HEK293 (cell line): Measurements from ENCODE around the gene CARMIL3.

ENCODE experiments used
- CTCF ChIP-seq: fragments of 450-650 bp; formaldehyde crosslinking; IDR thresholded peaks from 2 replicates; pipeline ENCODE4 v1.5.1; 2016; ENCODE audit warnings: missing biosample characterization, missing genetic modification characterization
- GFI1B ChIP-seq: fragments of 450-650 bp; formaldehyde crosslinking; IDR thresholded peaks from 2 replicates; pipeline ENCODE4 v1.5.1; 2016; ENCODE audit warnings: missing biosample characterization, missing genetic modification characterization
- KLF10 ChIP-seq: fragments of 450-650 bp; IDR thresholded peaks from 2 replicates; pipeline ENCODE4 v1.5.1; 2018; ENCODE audit warnings: missing biosample characterization, mild to moderate bottlenecking, missing genetic modification characterization
- ZBTB49 ChIP-seq: fragments of 450-650 bp; formaldehyde crosslinking; IDR thresholded peaks from 2 replicates; pipeline ENCODE4 v1.5.1; 2016; ENCODE audit warnings: missing biosample characterization, missing genetic modification characterization, low read depth
- ZNF473 ChIP-seq: fragments of 450-650 bp; formaldehyde crosslinking; IDR thresholded peaks from 2 replicates; pipeline ENCODE4 v1.5.1; 2017; ENCODE audit warnings: missing biosample characterization, missing genetic modification characterization
- ZNF501 ChIP-seq: fragments of 450-650 bp; formaldehyde crosslinking; IDR thresholded peaks from 2 replicates; pipeline ENCODE4 v1.5.1; 2016; ENCODE audit warnings: missing biosample characterization, missing genetic modification characterization
- ZNF558 ChIP-seq: fragments of 450-650 bp; formaldehyde crosslinking; IDR thresholded peaks from 2 replicates; pipeline ENCODE4 v1.5.1; 2016; ENCODE audit warnings: missing biosample characterization, missing genetic modification characterization
- ZNF610 ChIP-seq: fragments of 450-650 bp; formaldehyde crosslinking; IDR thresholded peaks from 2 replicates; pipeline ENCODE4 v1.5.1; 2016; ENCODE audit warnings: missing biosample characterization, missing genetic modification characterization, borderline replicate concordance
- ZNF626 ChIP-seq: fragments of 450-650 bp; sonication (Bioruptor Pico); formaldehyde crosslinking; IDR thresholded peaks from 2 replicates; pipeline ENCODE4 v1.5.1; 2018; ENCODE audit warnings: missing biosample characterization, missing genetic modification characterization, inconsistent platforms
- ZNF776 ChIP-seq: fragments of 450-650 bp; formaldehyde crosslinking; IDR thresholded peaks from 2 replicates; pipeline ENCODE4 v1.5.0; 2017; ENCODE audit warnings: missing biosample characterization, missing genetic modification characterization, borderline replicate concordance
- TF ChIP-seq, protein P1 (sequence below): fragments of 450-650 bp; formaldehyde crosslinking; IDR thresholded peaks from 2 replicates; pipeline ENCODE4 v1.5.1; 2016; ENCODE audit warnings: missing biosample characterization, missing genetic modification characterization
- TF ChIP-seq, protein P2 (sequence below): fragments of 450-650 bp; formaldehyde crosslinking; IDR thresholded peaks from 2 replicates; pipeline ENCODE4 v1.5.1; 2016; ENCODE audit warnings: missing biosample characterization, missing genetic modification characterization, low read depth

DNA sequence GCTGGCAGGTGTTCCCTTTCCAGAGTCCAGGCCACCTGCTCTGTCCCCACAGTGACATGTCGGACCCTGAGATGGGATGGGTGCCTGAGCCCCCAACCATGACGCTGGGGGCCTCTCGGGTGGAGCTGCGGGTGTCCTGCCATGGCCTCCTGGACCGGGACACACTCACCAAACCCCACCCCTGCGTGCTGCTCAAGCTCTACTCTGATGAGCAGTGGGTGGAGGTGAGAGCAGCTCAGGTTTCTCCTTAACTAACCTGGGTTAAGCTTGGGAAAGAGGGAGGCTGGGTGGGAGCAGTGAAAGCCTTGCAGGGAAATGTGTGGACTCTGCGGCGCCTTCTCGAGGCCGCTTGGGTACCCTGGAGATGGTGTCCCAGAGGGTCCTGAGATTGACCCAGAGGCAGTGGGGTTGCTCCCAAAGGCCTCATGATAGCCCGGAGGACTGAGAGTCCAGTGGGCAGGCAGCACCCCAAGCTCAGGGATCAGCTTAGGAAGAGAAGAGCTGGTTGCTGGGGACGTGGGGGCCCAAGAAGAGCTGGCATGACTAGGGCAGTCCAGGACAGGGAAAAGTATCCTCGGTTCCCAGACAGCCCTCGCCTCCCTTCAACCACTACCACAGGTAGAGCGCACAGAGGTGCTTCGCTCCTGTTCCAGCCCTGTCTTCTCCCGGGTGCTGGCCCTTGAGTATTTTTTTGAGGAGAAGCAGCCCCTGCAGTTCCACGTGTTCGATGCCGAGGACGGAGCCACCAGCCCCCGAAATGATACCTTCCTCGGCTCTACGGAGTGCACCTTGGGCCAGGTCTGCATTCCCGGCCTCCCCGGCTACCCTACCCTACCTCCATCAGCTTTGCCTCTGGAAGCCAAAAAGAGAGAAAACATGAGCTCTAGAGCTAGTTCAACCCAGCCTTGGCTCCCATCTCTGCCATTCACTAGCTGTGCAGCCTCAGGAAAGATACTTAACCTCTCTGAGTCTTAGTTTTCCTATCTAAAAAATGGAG, 21.4 kb downstream of the CARMIL3 start:
- TF ChIP-seq CTCF (tag by site-specific recombination) (no peak), ZNF626 (no peak), ZBTB49 (tag by site-specific recombination) (no peak), ZNF558 (tag by site-specific recombination) (no peak), ZNF473 (no peak), ZNF610 (tag by site-specific recombination) (no peak), ZNF501 (tag by site-specific recombination) (no peak), ZNF776 (tag by site-specific recombination) (no peak), GFI1B (tag by site-specific recombination) (no peak), KLF10 (tag by site-specific recombination) (no peak)
- TF ChIP-seq, protein P1, sequence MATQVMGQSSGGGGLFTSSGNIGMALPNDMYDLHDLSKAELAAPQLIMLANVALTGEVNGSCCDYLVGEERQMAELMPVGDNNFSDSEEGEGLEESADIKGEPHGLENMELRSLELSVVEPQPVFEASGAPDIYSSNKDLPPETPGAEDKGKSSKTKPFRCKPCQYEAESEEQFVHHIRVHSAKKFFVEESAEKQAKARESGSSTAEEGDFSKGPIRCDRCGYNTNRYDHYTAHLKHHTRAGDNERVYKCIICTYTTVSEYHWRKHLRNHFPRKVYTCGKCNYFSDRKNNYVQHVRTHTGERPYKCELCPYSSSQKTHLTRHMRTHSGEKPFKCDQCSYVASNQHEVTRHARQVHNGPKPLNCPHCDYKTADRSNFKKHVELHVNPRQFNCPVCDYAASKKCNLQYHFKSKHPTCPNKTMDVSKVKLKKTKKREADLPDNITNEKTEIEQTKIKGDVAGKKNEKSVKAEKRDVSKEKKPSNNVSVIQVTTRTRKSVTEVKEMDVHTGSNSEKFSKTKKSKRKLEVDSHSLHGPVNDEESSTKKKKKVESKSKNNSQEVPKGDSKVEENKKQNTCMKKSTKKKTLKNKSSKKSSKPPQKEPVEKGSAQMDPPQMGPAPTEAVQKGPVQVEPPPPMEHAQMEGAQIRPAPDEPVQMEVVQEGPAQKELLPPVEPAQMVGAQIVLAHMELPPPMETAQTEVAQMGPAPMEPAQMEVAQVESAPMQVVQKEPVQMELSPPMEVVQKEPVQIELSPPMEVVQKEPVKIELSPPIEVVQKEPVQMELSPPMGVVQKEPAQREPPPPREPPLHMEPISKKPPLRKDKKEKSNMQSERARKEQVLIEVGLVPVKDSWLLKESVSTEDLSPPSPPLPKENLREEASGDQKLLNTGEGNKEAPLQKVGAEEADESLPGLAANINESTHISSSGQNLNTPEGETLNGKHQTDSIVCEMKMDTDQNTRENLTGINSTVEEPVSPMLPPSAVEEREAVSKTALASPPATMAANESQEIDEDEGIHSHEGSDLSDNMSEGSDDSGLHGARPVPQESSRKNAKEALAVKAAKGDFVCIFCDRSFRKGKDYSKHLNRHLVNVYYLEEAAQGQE (tag by site-specific recombination): no peak
- TF ChIP-seq, protein P2, sequence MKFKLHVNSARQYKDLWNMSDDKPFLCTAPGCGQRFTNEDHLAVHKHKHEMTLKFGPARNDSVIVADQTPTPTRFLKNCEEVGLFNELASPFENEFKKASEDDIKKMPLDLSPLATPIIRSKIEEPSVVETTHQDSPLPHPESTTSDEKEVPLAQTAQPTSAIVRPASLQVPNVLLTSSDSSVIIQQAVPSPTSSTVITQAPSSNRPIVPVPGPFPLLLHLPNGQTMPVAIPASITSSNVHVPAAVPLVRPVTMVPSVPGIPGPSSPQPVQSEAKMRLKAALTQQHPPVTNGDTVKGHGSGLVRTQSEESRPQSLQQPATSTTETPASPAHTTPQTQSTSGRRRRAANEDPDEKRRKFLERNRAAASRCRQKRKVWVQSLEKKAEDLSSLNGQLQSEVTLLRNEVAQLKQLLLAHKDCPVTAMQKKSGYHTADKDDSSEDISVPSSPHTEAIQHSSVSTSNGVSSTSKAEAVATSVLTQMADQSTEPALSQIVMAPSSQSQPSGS: no peak
